OCI-M1 (cell line): Measurements from ENCODE around the gene TAF10.
A peak's percentile ranks its signal among the peaks of the same experiment; 100 is the strongest.

Experiments
- DNase-seq: peaks from one replicate; lab custom pipeline; 2025; lab: John Stamatoyannopoulos, UW

Gene TAF10

GRCh38 chr11:6612213-6613041, at the start of gene TAF10:
TAF10 (minus strand) TSS chr11:6612216; CDS start chr11:6612189, 27 bp downstream.
- peak; percentile 97 for DNase-seq

GRCh38 chr11:6660712-6661111, 48.7 kb upstream of the TAF10 start:
- no peak for DNase-seq

- DNase-seq = no peak
Measured at GRCh38 chr11:6658647-6659046, 46.6 kb upstream of the TAF10 start.

- DNase-seq = no peak
Measured at GRCh38 chr11:6657346-6657745, 45.3 kb upstream of the TAF10 start.

- DNase-seq = no peak
Measured at GRCh38 chr11:6656936-6657335, 44.9 kb upstream of the TAF10 start.

- DNase-seq = no peak
Measured at GRCh38 chr11:6656584-6656915, 44.5 kb upstream of the TAF10 start.

- no peak for DNase-seq
Measured at GRCh38 chr11:6655790-6656583, 44.0 kb upstream of the TAF10 start, which contains the start of gene DCHS1. DCHS1 (minus strand) TSS chr11:6655809; CDS start chr11:6641613, 14,196 bp downstream.

- DNase-seq = no peak
Measured at GRCh38 chr11:6655020-6655789, 43.2 kb upstream of the TAF10 start.

- no peak for DNase-seq
Measured at GRCh38 chr11:6654281-6655019, 42.4 kb upstream of the TAF10 start.

GRCh38 chr11:6653656-6654055, 41.6 kb upstream of the TAF10 start:
- DNase-seq = no peak

- no peak for DNase-seq
Measured at GRCh38 chr11:6653097-6653496, 41.1 kb upstream of the TAF10 start.

- no peak for DNase-seq
Measured at GRCh38 chr11:6652182-6652581, 40.2 kb upstream of the TAF10 start.

GRCh38 chr11:6650980-6651379, 39.0 kb upstream of the TAF10 start:
- DNase-seq = peak; percentile 27

- no peak for DNase-seq
Measured at GRCh38 chr11:6650104-6650503, 38.1 kb upstream of the TAF10 start.

GRCh38 chr11:6648501-6648900, 36.5 kb upstream of the TAF10 start:
- DNase-seq = no peak

- no peak for DNase-seq
Measured at GRCh38 chr11:6647836-6648235, 35.8 kb upstream of the TAF10 start.

- peak; percentile 63 for DNase-seq
Measured at GRCh38 chr11:6646918-6647679, 35.1 kb upstream of the TAF10 start.

GRCh38 chr11:6646576-6646917, 34.5 kb upstream of the TAF10 start:
- DNase-seq = no peak

- DNase-seq = no peak
Measured at GRCh38 chr11:6646071-6646470, 34.1 kb upstream of the TAF10 start.

GRCh38 chr11:6642957-6643356, 30.9 kb upstream of the TAF10 start:
- DNase-seq = no peak
